ENCODE measurements around the gene ZNF385B.

Gene ZNF385B

DNA sequence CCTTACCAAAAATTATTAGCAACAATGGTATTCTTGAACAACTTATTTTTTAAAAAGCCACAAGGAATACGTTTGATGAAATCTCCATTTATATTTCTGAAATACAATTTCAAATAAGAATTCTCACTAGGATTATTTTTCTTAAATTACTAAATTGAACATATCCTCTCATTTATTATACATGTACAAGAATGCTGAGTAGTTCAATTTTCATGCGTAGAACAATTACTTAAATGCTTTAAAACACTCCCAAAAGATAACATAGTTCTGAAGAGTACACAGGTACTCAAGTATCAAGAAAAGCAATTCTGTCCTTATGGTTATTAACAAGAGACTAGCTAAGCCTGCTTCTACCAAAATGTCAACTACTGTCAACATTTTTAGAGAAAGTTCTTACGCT lies 268.1 kb downstream of the ZNF385B start:
- no peak for TF ChIP-seq POLR2AphosphoS5 (IDR thresholded peaks at IDR 0.05; ENCODE audit: low read depth, low read length)
- no peak for TF ChIP-seq TAF1 (IDR thresholded peaks at IDR 0.05; ENCODE audit: borderline replicate concordance, low read depth, low read length)
- DNase-seq (ENCODE audit: insufficient read length) (no peak), FAIRE-seq (no peak)

DNA sequence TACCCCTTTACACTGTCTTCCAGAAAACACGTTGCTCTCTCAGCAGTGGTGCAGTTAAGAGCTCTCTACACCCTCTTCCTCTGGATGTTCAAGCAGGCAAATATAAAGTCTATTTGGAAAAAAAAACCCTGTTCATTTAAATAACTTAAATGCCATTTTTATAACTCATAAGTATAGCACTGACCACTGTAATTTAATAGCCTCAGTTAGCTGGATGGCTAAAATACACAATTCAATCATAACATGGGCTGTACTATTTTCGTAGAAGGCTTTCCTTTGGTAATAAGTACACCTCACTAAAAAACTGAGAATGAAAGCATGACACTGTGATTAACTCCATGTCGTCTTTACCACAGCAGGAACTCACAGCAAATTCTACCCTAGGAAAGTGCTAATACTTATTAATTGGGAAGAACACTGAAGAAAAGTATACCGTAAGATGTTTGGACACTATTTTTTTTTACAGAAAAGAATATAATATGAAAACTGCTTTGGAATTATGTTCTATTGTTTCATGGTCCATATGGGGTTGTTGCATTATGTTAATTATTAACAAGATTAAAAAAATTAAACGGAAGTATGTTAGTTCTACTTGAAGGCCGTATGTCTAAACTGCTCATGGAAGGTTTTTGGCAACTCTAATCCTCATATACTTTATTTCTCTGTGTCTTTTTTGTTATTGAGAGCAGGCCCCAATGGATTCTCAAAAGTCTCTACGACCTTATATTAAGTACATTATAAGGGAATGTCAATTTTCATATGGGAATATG lies 269.1 kb downstream of the ZNF385B start:
- FAIRE-seq (no peak), DNase-seq (ENCODE audit: insufficient read length) (no peak)
- TF ChIP-seq TAF1 (IDR thresholded peaks at IDR 0.05; ENCODE audit: borderline replicate concordance, low read depth, low read length) (no peak), POLR2A (IDR thresholded peaks at IDR 0.05; ENCODE audit: low read depth, low read length) (no peak), POLR2AphosphoS5 (IDR thresholded peaks at IDR 0.05; ENCODE audit: low read depth, low read length) (no peak)

DNA sequence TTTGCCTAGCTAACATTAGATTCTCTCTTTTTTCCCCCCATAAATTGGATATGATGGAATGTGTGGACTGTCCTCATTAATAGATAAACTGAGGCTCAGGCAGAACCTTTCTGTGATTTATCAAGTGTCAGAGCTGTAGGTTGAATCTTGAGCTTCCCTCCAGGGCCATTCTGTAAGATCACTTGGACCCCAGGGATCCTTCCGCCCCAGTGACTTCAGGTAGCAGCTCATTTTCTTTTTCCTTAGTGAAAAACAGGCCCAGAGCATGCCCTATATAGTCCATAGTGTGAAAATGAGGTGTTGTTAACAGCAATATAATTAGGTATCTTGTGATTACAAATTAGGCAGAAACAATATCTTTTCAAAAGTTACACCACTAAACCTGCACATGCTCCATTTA lies 269.7 kb downstream of the ZNF385B start:
- no peak for FAIRE-seq
- TF ChIP-seq TAF1 (IDR thresholded peaks at IDR 0.05; ENCODE audit: borderline replicate concordance, low read depth, low read length) = no peak
- no peak for TF ChIP-seq POLR2A (IDR thresholded peaks at IDR 0.05; ENCODE audit: low read depth, low read length)
- TF ChIP-seq POLR2AphosphoS5 (IDR thresholded peaks at IDR 0.05; ENCODE audit: low read depth, low read length) = no peak
- no peak for DNase-seq (ENCODE audit: insufficient read length)

DNA sequence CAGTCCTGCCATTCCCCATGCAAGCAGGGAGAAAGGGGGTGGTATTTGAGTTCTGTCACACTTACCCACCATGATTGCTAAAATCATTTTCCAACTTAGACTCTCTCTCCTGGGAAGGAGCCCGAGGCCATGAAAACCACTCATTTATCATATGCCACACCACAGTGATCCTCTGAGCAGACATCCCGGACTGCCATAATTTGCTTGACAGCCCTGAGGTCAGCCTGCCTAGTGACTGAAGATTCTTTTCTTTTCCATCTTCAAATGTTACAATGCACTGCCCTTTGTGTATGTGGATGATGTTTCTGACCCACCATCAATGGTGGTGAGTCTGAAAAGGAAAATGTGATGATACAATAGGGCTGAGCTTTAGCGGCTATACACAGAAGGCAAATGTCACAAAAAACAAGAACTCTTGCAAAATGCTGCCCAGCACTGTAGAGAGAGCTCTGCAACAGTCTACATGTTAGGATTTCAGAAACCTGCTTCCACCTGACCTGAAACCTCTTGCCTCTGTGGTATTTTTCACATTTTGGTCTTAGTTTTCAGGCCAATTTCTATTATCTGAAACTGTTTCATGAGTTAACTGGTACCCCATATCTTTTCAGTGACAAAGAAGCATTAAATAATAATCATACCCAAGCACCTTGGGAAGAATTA lies 272.8 kb downstream of the ZNF385B start:
- FAIRE-seq (no peak), DNase-seq (ENCODE audit: insufficient read length) (no peak)
- TF ChIP-seq POLR2A (IDR thresholded peaks at IDR 0.05; ENCODE audit: low read depth, low read length) (no peak), TAF1 (IDR thresholded peaks at IDR 0.05; ENCODE audit: borderline replicate concordance, low read depth, low read length) (no peak), POLR2AphosphoS5 (IDR thresholded peaks at IDR 0.05; ENCODE audit: low read depth, low read length) (no peak)

DNA sequence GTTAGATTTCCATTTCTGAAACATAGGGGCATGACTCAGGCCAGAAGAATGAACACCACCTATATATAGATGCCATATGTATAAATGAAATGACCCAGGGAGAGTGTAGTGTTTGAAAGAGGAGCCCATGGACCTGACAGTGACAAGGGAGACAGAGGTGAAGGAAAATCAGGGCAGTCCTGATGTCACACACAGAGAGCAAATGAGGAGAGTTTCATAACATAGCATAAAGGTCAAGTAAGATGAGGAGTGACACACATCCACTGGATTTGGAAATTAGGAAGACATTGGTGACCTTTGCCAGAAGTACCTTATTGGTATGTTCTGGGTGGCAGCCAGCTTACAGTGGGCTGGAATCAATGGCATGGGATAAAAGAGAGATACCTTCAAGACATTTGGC lies 276.7 kb downstream of the ZNF385B start:
- DNase-seq (ENCODE audit: insufficient read length) = no peak
- no peak for TF ChIP-seq POLR2AphosphoS5 (IDR thresholded peaks at IDR 0.05; ENCODE audit: low read depth, low read length)
- TF ChIP-seq POLR2A (IDR thresholded peaks at IDR 0.05; ENCODE audit: low read depth, low read length) = no peak
- TF ChIP-seq TAF1 (IDR thresholded peaks at IDR 0.05; ENCODE audit: borderline replicate concordance, low read depth, low read length) = no peak
- no peak for FAIRE-seq

DNA sequence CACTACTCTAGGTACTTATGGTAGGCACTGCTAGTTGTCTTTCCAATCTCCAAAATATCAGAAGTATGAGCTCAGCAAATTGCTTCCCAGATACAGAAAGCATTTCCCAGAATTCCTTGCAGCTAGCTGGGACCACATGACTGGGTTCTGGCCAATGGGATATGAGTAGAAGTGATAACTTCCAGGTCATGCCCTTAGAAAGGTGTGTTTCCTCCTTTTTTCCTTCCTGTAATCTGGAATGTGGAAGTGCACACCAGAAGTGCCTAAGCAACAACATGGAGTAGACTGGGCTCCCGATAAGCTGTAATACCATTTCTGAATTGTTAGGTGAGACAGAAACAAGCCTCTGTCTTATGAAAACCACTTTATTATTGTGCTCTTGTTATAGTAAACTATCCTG lies 279.8 kb downstream of the ZNF385B start:
- FAIRE-seq (no peak), DNase-seq (ENCODE audit: insufficient read length) (no peak)
- TF ChIP-seq TAF1 (IDR thresholded peaks at IDR 0.05; ENCODE audit: borderline replicate concordance, low read depth, low read length) (no peak), POLR2A (IDR thresholded peaks at IDR 0.05; ENCODE audit: low read depth, low read length) (no peak), POLR2AphosphoS5 (IDR thresholded peaks at IDR 0.05; ENCODE audit: low read depth, low read length) (no peak)

DNA sequence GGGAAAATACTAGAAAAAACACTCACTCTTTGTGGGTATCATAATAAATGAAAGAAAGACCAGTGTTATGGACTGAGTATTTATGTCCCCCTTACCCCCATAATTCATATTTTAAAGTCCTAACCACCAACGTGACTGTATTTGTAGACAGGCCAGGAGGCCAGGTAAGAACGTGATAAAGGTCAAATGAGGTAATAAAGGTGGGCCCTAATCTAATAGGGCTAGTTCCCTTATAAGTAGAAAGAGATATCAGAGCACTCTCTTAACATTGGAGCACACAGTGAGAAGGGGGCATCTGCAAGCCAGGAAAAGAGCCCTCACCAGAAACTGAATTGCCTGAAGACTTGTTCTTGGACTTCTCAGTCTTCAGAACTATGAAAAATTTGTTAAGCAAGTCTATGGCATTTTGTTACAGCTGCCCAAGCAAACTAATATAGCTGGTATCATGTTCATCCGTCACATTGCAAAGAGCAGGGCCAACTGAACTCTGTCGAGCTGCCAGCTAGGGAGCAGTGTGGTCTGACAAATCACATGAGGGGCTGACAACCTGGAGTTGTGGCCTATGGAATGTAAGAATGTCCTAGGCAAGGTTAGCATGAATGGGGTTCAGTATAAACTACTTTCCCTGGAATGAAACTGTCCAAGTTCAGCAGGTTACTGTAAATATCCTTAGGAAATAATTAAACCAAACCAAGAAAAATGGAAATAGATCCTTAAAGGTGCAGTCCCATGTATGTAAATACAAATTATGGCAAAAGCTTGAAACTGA lies 280.9 kb downstream of the ZNF385B start:
- no peak for DNase-seq (ENCODE audit: insufficient read length)
- no peak for FAIRE-seq

DNA sequence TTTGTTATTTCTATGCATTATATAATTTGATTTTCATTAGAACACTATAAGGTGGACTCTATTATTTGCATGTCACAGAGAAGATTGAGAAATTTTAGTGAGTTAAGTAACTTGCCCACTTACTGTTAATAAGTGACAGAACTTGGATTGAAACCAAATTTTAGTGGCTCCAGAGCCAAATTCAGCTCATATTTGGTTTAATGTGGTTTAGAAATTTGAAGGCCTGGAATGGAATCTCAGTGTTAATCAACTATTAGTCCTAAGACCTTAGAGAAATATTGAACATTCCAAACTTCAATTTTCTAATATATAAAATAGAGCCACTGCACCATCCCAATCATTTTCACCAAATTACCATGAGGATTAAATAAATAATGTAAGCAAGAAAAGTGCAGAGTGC lies 281.6 kb downstream of the ZNF385B start:
- FAIRE-seq (no peak), DNase-seq (ENCODE audit: insufficient read length) (no peak)
- no peak for TF ChIP-seq TAF1 (IDR thresholded peaks at IDR 0.05; ENCODE audit: borderline replicate concordance, low read depth, low read length)
- no peak for TF ChIP-seq POLR2A (IDR thresholded peaks at IDR 0.05; ENCODE audit: low read depth, low read length)
- no peak for TF ChIP-seq POLR2AphosphoS5 (IDR thresholded peaks at IDR 0.05; ENCODE audit: low read depth, low read length)

More for the DNA sequence above, 280.9 kb downstream of the ZNF385B start:
- TF ChIP-seq POLR2AphosphoS5 (IDR thresholded peaks at IDR 0.05; ENCODE audit: low read depth, low read length) (no peak), TAF1 (IDR thresholded peaks at IDR 0.05; ENCODE audit: borderline replicate concordance, low read depth, low read length) (no peak), POLR2A (IDR thresholded peaks at IDR 0.05; ENCODE audit: low read depth, low read length) (no peak)

DNA sequence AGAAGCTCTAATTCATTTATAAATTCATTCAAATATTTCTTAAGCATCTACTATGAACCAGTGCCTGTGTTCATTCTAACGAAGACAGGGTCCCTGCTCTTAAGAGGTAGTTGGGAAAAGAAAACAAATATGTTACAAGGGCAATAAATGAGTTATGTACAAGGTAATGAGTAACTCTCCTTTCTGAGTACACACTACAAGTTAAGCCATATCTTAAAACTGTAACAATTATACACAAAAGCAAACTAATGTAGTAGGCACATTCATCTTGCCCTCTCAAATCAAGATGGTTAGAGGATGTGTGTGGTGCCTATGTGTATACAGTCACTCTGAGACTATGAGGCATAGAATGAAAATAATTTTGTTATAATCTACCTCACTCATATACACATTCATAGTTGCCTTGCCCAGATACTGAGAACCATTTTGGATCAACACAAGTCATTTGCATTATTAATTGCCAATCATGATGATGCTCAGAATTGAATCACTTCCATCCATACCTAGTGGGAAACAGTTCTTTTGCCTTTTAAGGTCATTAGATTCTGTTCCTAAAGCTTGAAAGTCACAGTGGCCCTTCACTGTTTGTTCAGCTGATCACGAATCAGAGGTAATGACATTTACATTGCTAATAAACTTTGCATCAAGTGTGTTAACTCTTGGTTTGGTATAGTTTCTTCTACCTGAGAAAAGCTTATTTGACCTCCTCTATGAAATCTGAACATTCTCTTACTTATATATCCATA lies 283.1 kb downstream of the ZNF385B start:
- FAIRE-seq = no peak
- DNase-seq (ENCODE audit: insufficient read length) = no peak
- TF ChIP-seq POLR2A (IDR thresholded peaks at IDR 0.05; ENCODE audit: low read depth, low read length) = no peak
- TF ChIP-seq TAF1 (IDR thresholded peaks at IDR 0.05; ENCODE audit: borderline replicate concordance, low read depth, low read length) = no peak
- TF ChIP-seq POLR2AphosphoS5 (IDR thresholded peaks at IDR 0.05; ENCODE audit: low read depth, low read length) = no peak

DNA sequence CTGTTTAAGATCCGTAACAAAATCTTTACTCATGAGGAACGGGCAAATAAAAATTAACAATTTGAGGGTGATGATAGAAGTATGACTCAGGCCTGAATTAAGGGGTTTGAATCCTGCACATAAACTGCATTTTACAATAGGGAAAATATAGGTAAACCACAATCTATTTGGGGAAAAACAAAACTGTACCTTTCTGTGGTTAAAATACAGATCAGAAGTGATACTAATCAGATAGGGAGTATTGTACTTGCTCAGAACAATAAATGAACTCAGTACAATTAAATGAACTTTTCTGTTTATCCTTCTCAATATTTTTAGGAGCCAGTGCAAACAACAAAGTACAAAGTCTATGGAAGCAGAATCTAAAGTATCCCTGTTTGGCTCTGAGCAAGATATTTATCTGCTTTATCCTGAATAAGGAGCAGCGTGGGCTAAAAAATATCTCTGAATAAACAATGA lies 287.3 kb downstream of the ZNF385B start:
- FAIRE-seq (no peak), DNase-seq (ENCODE audit: insufficient read length) (no peak)
- no peak for TF ChIP-seq TAF1 (IDR thresholded peaks at IDR 0.05; ENCODE audit: borderline replicate concordance, low read depth, low read length)
- no peak for TF ChIP-seq POLR2A (IDR thresholded peaks at IDR 0.05; ENCODE audit: low read depth, low read length)
- TF ChIP-seq POLR2AphosphoS5 (IDR thresholded peaks at IDR 0.05; ENCODE audit: low read depth, low read length) = no peak

DNA sequence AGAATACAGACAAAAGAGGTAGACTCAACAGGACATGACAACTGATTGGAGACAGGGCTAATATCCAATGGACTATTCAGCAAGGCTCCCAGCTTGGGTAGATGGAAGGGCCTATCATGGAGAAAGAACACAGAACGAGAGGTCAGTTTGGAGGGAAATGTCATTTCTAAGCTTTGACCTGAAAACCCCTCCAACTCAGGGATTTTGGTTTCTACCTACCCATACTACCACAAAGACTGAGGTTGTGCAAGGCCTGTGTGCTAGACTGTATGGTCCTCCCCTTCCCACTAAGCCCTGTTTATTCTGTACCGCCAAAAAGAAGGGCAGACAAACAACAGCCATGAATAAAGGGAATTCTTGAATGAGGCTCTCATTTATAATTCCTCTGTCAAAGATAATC lies 288.9 kb downstream of the ZNF385B start:
- FAIRE-seq (no peak), DNase-seq (ENCODE audit: insufficient read length) (no peak)
- TF ChIP-seq POLR2AphosphoS5 (IDR thresholded peaks at IDR 0.05; ENCODE audit: low read depth, low read length) (no peak), POLR2A (IDR thresholded peaks at IDR 0.05; ENCODE audit: low read depth, low read length) (no peak), TAF1 (IDR thresholded peaks at IDR 0.05; ENCODE audit: borderline replicate concordance, low read depth, low read length) (no peak)
